MM.1S (cell line): ENCODE data around the gene HIC1.

ENCODE experiments used
- EZH2phosphoT487 ChIP-seq: fragments of 300-600 bp; sonication (generic); IDR thresholded peaks from 2 replicates; pipeline ENCODE4 v1.6.1; 2018; ENCODE audit warnings: antibody characterized with exemption, low read length
- TF ChIP-seq, protein P1 (sequence below): fragments of 300-600 bp; sonication (generic); IDR thresholded peaks from 2 replicates; pipeline ENCODE4 v1.5.1; 2016; ENCODE audit warnings: antibody characterized with exemption, low read length, mixed read lengths

DNA sequence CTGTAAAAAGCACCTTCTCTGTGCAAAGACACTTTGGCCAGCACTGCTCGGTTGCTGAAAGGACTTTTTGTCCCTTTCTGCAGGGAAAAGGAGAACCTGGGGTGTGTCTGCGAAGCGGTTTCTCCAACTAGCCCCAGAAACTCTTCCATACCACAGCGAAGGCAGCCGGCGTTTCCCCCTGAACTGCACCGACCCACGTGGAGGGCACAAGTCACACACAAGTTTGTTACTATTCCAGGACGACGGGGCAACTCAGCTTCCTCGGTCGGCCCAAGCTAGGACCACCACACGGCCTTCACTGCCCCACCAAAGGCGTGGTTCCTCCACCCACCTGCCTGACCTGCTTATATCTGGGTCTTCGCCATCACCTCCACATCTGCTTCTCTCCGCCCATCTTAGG lies 31.6 kb upstream of the HIC1 start:
- TF ChIP-seq, protein P1, sequence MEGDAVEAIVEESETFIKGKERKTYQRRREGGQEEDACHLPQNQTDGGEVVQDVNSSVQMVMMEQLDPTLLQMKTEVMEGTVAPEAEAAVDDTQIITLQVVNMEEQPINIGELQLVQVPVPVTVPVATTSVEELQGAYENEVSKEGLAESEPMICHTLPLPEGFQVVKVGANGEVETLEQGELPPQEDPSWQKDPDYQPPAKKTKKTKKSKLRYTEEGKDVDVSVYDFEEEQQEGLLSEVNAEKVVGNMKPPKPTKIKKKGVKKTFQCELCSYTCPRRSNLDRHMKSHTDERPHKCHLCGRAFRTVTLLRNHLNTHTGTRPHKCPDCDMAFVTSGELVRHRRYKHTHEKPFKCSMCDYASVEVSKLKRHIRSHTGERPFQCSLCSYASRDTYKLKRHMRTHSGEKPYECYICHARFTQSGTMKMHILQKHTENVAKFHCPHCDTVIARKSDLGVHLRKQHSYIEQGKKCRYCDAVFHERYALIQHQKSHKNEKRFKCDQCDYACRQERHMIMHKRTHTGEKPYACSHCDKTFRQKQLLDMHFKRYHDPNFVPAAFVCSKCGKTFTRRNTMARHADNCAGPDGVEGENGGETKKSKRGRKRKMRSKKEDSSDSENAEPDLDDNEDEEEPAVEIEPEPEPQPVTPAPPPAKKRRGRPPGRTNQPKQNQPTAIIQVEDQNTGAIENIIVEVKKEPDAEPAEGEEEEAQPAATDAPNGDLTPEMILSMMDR = no peak
- TF ChIP-seq EZH2phosphoT487 = no peak
